HepG2 (cell line): ENCODE results near the gene CCT7. TPM values are rescaled to one million over a fixed set of nuclear protein-coding genes. Genes with fewer than 3 reads are reported as not detected.

Experiments
- ATAC-seq: fragments of 200-7000 bp; cut with Tn5 transposase; 3 replicates; pipeline ENCODE4 v1.9.1; 2020; ENCODE audit warnings: mild to moderate bottlenecking, moderate library complexity
- BruUV-seq: library from RNA; stranded (reverse); fragments of 400-500 nt; replicated peaks from 2 replicates; lab custom pipeline; 2021; lab: Mats Ljungman, UMichigan
- CTCF ChIA-PET: fragments of 300-600 bp; formaldehyde crosslinking; extraction: SDS; loops from one replicate; lab custom pipeline; 2021; ENCODE audit warnings: low total read pairs, inconsistent platforms, low intra/inter-chr PET ratio; lab: Yijun Ruan, JAX
- POLR2A ChIA-PET: fragments of 350-600 bp; sonication (Branson Sonifier 250); formaldehyde crosslinking; loops from one replicate; lab custom pipeline; 2020; ENCODE audit warnings: antibody characterized with exemption, inconsistent platforms; lab: Yijun Ruan, JAX
- DNase-seq: peaks from one replicate; pipeline ENCODE4 v3.0.0-alpha.2; 2015; ENCODE audit warnings: low spot score
- FAIRE-seq: peaks from 3 replicates; lab custom pipeline; 2011; peaks lifted over from hg19 to GRCh38; lab: Jason Lieb, UNC
- H2AFZ ChIP-seq: one replicate; pipeline ENCODE4 v1.6.1; 2011; ENCODE audit warnings: low read length, inconsistent platforms
- H3K27ac ChIP-seq: fragments of 300-600 bp; 3 replicates; pipeline ENCODE4 v1.8.0; 2011; ENCODE audit warnings: mixed run types, mild to moderate bottlenecking, mixed read lengths, low read length, inconsistent platforms; ENCODE audit not compliant: insufficient read depth; ENCODE audit errors: extremely low read length
- H3K27me3 ChIP-seq, 2 experiments: fragments of 200-600 bp in 1 of 2; 2 replicates in 1 of 2; 3 replicates in 1 of 2; pipeline versions ENCODE4 v1.6.0 to v1.8.0; 2011; ENCODE audit warnings: low read length in 2 of 2, mild to moderate bottlenecking in 2 of 2, moderate library complexity in 2 of 2, inconsistent platforms in 1 of 2; ENCODE audit not compliant: insufficient read depth in 2 of 2, control insufficient read depth in 1 of 2
- H3K36me3 ChIP-seq, 2 experiments: fragments of 200-600 bp in 1 of 2; replicated peaks in 1 of 2; 2 replicates in 1 of 2; 3 replicates in 1 of 2; pipeline versions ENCODE4 v1.5.1 to v1.8.0; 2011; ENCODE audit warnings: low read length in 2 of 2, inconsistent platforms in 1 of 2; ENCODE audit not compliant: insufficient read depth in 2 of 2, control insufficient read depth in 1 of 2
- H3K4me1 ChIP-seq: 2 replicates; pipeline ENCODE4 v1.5.1; 2012; ENCODE audit warnings: low read length, inconsistent platforms; ENCODE audit not compliant: insufficient read depth
- H3K4me2 ChIP-seq: 2 replicates; pipeline ENCODE4 v1.6.0; 2011; ENCODE audit warnings: low read depth, low read length, inconsistent platforms
- H3K4me3 ChIP-seq, 3 experiments: fragments of 200-600 bp in 1 of 3; sonication (generic), shearing (Covaris generic) in 1 of 3; replicated peaks in 1 of 3; 2 replicates each; pipeline ENCODE4 v1.5.1; 2011 to 2016; ENCODE audit warnings: low read length in 3 of 3, inconsistent platforms in 2 of 3, low read depth in 2 of 3, mild to moderate bottlenecking in 2 of 3, control low read depth in 1 of 3, mixed read lengths in 1 of 3; ENCODE audit not compliant: insufficient read depth in 1 of 3
- H3K79me2 ChIP-seq: one replicate; pipeline ENCODE4 v1.6.1; 2011; ENCODE audit warnings: low read length, inconsistent platforms; ENCODE audit not compliant: insufficient read depth
- H3K9ac ChIP-seq: 2 replicates; pipeline ENCODE4 v1.6.0; 2011; ENCODE audit warnings: mild to moderate bottlenecking, low read depth, low read length, inconsistent platforms; ENCODE audit not compliant: insufficient read depth
- H3K9me3 ChIP-seq: 2 replicates; pipeline ENCODE4 v1.5.1; 2012; ENCODE audit warnings: mild to moderate bottlenecking, low read length
- H4K20me1 ChIP-seq: 2 replicates; pipeline ENCODE4 v1.6.0; 2011; ENCODE audit warnings: inconsistent platforms, mild to moderate bottlenecking, low read length, moderate library complexity; ENCODE audit not compliant: insufficient read depth
- CEBPG ChIP-seq: IDR thresholded peaks from 2 replicates; pipeline ENCODE4 v1.6.1; 2016
- FOXP1 ChIP-seq, 2 experiments: fragments of 450-650 bp in 1 of 2; IDR thresholded peaks; 2 replicates each; pipeline ENCODE4 v1.6.1; 2017 to 2018; ENCODE audit warnings: antibody characterized with exemption in 1 of 2
- PHF20 ChIP-seq: sonication (generic); formaldehyde crosslinking; IDR thresholded peaks from 2 replicates; pipeline ENCODE4 v1.5.0; 2020; ENCODE audit warnings: mild to moderate bottlenecking, missing genetic modification reagents
- SIN3B ChIP-seq: fragments of 150-350 bp; IDR thresholded peaks from 2 replicates; pipeline ENCODE4 v1.6.1; 2014; ENCODE audit warnings: low read length
- SRY ChIP-seq: sonication (generic); formaldehyde crosslinking; IDR thresholded peaks from 2 replicates; pipeline ENCODE4 v1.8.0; 2022; ENCODE audit warnings: mild to moderate bottlenecking, missing genetic modification reagents
- ZBTB4 ChIP-seq: sonication (generic); formaldehyde crosslinking; IDR thresholded peaks from 2 replicates; pipeline ENCODE4 v1.4.0; 2020; ENCODE audit warnings: missing genetic modification reagents, mild to moderate bottlenecking, borderline replicate concordance
- ZNF160 ChIP-seq: sonication (generic); formaldehyde crosslinking; IDR thresholded peaks from 2 replicates; pipeline ENCODE4 v1.8.0; 2022; ENCODE audit warnings: mild to moderate bottlenecking, inconsistent platforms, missing genetic modification reagents
- ZNF282 ChIP-seq: fragments of 450-650 bp; IDR thresholded peaks from 2 replicates; pipeline ENCODE4 v1.6.1; 2018; ENCODE audit not compliant: partially characterized antibody
- ZNF350 ChIP-seq: sonication (generic); formaldehyde crosslinking; IDR thresholded peaks from 2 replicates; pipeline ENCODE4 v1.4.0; 2020; ENCODE audit warnings: mild to moderate bottlenecking, low read depth, missing genetic modification reagents, borderline replicate concordance
- ZNF431 ChIP-seq: sonication (generic); formaldehyde crosslinking; IDR thresholded peaks from 2 replicates; pipeline ENCODE4 v1.9.0; 2022; ENCODE audit warnings: missing genetic modification reagents, low read depth, mild to moderate bottlenecking, borderline replicate concordance
- ZNF569 ChIP-seq: sonication (generic); formaldehyde crosslinking; IDR thresholded peaks from 2 replicates; pipeline ENCODE4 v1.5.0; 2020; ENCODE audit warnings: mild to moderate bottlenecking, missing genetic modification reagents, moderate library complexity, borderline replicate concordance
- ZNF646 ChIP-seq: sonication (generic); formaldehyde crosslinking; IDR thresholded peaks from 2 replicates; pipeline ENCODE4 v1.9.0; 2021; ENCODE audit warnings: mild to moderate bottlenecking, missing genetic modification reagents
- ZNF790 ChIP-seq: sonication (generic); formaldehyde crosslinking; IDR thresholded peaks from 2 replicates; pipeline ENCODE4 v1.8.0; 2022; ENCODE audit warnings: missing genetic modification reagents, mild to moderate bottlenecking, borderline replicate concordance
- WGBS: methylation state at CpG from one replicate; pipeline ENCODE4 v1.1.6; 2017; ENCODE audit warnings: low lambda C conversion rate; 5-methylcytosine and 5-hydroxymethylcytosine counted together
- in situ Hi-C: cut with HindIII; loops from 2 replicates; pipeline ENCODE4 v1.10.0; 2017; ENCODE audit warnings: low pct_unique_long_range_greater_than_20kb; ENCODE audit not compliant: extremely low pct_ligation_motif_present
- intact Hi-C: fragments of 100-400 bp; cut with micrococcal nuclease; formaldehyde crosslinking; loops from one replicate; pipeline ENCODE4 v1.10.0; 2022; ENCODE audit not compliant: unreplicated experiment
- polyA plus RNA-seq, 8 experiments: library from polyadenylated mRNA; depleted of rRNA in 3 of 8; stranded (reverse) in 7 of 8; unstranded in 1 of 8; fragments of >200 nt; fragmentation: Illumina TruSeq in 4 of 8; extraction: Trizol in 4 of 8; gene quantifications; 2 replicates each; pipeline versions ENCODE4 v1.2.1 to v1.2.3, GENCODE V29; 2011 to 2016; ENCODE audit warnings: low read depth in 4 of 8, missing spikeins in 1 of 8, mixed read lengths in 1 of 8; ENCODE audit not compliant: insufficient read depth in 1 of 8
- total RNA-seq, 5 experiments: library from RNA; depleted of rRNA; stranded (reverse); fragments of >200 nt; fragmentation: Illumina TruSeq; extraction: Trizol; gene quantifications; 2 replicates each; pipeline ENCODE4 v1.2.3, GENCODE V29; 2016; ENCODE audit warnings: low read depth in 1 of 5

The CCT7 gene
- total and polyA plus RNA-seq, 2 of the 13 experiments (the other 11 are each of a cell fraction or from before 2014, with no cell fraction given), result 347 to 517 TPM

GRCh38 chr2:73235315-73236028, 1.4 kb downstream of the CCT7 start (continued):
- TF ChIP-seq ZNF646 (CRISPR knock-in tag) (0 out of 2 replicates have a peak, but pooled peaks have one; percentile 22), ZNF569 (CRISPR knock-in tag) (no peak), ZNF790 (CRISPR knock-in tag) (peak; percentile 64; the same call in 1 of the 2 replicates)

- H4K20me1 ChIP-seq, result peaks cover 56% of the 10 kb centered on the region
- CTCF ChIA-PET, result no interaction called here
- peak overlapping the region; percentile 99 for H3K4me2 ChIP-seq
- no peak overlapping the region for H3K4me3 ChIP-seq
- H3K9me3 ChIP-seq, result no peaks in the 10 kb centered on the region
- H3K27me3 ChIP-seq, result peaks cover 0 to 6% of the 10 kb centered on the region in 2 experiments; a peak in 1 of 5 replicates
- BruUV-seq, result no TSS peak
- peaks cover 78% of the 10 kb centered on the region for H3K79me2 ChIP-seq
- 91% methylated on average over 1 of the region's 1 CpG for WGBS
- peaks cover 57% of the 10 kb centered on the region for H3K4me1 ChIP-seq
- no peak for DNase-seq
- no peak for ATAC-seq
- intact Hi-C loops, result no loop called here
- POLR2A ChIA-PET, result interaction anchor here (1.0 to 7.2 kb wide), 3 partner anchors 14 to 51 kb away, joined by 3 to 125 read pairs (median 3); partner anchors contain the start of gene SMYD5
- H3K9ac ChIP-seq, result peak overlapping the region; percentile 31; the same call in 1 of the 2 replicates
- H3K27ac ChIP-seq, result no peak overlapping the region
- H3K36me3 ChIP-seq, result peaks cover 14 to 41% of the 10 kb centered on the region in 2 experiments
- in situ Hi-C loops, result no loop called here
- H2AFZ ChIP-seq, result no peak overlapping the region
- no peak for FAIRE-seq
- TF ChIP-seq ZNF160 (CRISPR knock-in tag), result no peak
- no peak for TF ChIP-seq ZNF350 (CRISPR knock-in tag)
- TF ChIP-seq CEBPG (CRISPR knock-in tag), result no peak
- no peak for TF ChIP-seq ZNF282
- TF ChIP-seq ZNF431 (CRISPR knock-in tag), result no peak
- TF ChIP-seq ZBTB4 (CRISPR knock-in tag), result no peak
- no peak for TF ChIP-seq SRY (CRISPR knock-in tag)
- no peak for TF ChIP-seq FOXP1 (IDR thresholded peaks at IDR 0.05)
- no peak for TF ChIP-seq FOXP1 (CRISPR knock-in tag; IDR thresholded peaks at IDR 0.05)
- TF ChIP-seq SIN3B, result no peak
- no peak for TF ChIP-seq PHF20 (CRISPR knock-in tag)
These were observed 3.1 kb downstream of the CCT7 start for GRCh38 chr2:73237168-73237567.
